GM12872 (cell line): ENCODE results near the gene MIA.

Experiments
- CTCF ChIP-seq: IDR thresholded peaks from 3 replicates; pipeline ENCODE4 v1.5.1; 2011; ENCODE audit warnings: low read depth, mild to moderate bottlenecking, low read length, moderate library complexity; ENCODE audit not compliant: insufficient read depth

The MIA gene

GRCh38 chr19:40791349-40791748 lies 16.0 kb downstream of the MIA start:
- TF ChIP-seq CTCF = no peak

- TF ChIP-seq CTCF = no peak
Observed at GRCh38 chr19:40791996-40792395, 16.7 kb downstream of the MIA start.

GRCh38 chr19:40797166-40797962 lies 22.0 kb downstream of the MIA start:
- TF ChIP-seq CTCF = no peak

- TF ChIP-seq CTCF = peak; percentile 49
Observed at GRCh38 chr19:40797963-40798682, 22.8 kb downstream of the MIA start.

GRCh38 chr19:40798683-40799557 lies 23.6 kb downstream of the MIA start, which contains the start of gene EGLN2:
Gene EGLN2, plus strand, starts transcription at chr19:40799191. Its CDS starts 1,382 bp downstream, at chr19:40800573.
- no peak for TF ChIP-seq CTCF

GRCh38 chr19:40799558-40800338 lies 24.4 kb downstream of the MIA start:
- no peak for TF ChIP-seq CTCF
